Trophoblast cell (in vitro differentiated cells and primary cell): ENCODE data around the gene PPP1R13B.

Source experiments
- DNase-seq, 2 donors: peaks; one replicate each; pipeline ENCODE4 v3.0.0-alpha.2; 2016
- H2AFZ ChIP-seq: 2 replicates; pipeline ENCODE4 v1.6.1; 2013; ENCODE audit warnings: low read length, moderate library complexity, mild to moderate bottlenecking; ENCODE audit not compliant: insufficient read depth, poor library complexity
- H2AK5ac ChIP-seq: 2 replicates; pipeline ENCODE4 v1.6.1; 2013; ENCODE audit warnings: mild to moderate bottlenecking, low read length
- H2BK120ac ChIP-seq: 2 replicates; pipeline ENCODE4 v1.6.1; 2013; ENCODE audit warnings: low read length, mild to moderate bottlenecking, moderate library complexity; ENCODE audit not compliant: insufficient read depth, poor library complexity
- H2BK12ac ChIP-seq: 2 replicates; pipeline ENCODE4 v1.6.1; 2013; ENCODE audit warnings: mild to moderate bottlenecking, low read length, moderate library complexity
- H2BK5ac ChIP-seq: 2 replicates; pipeline ENCODE4 v1.6.1; 2013; ENCODE audit warnings: low read length, low read depth, moderate library complexity, mild to moderate bottlenecking; ENCODE audit not compliant: poor library complexity
- H3K14ac ChIP-seq: 2 replicates; pipeline ENCODE4 v1.6.1; 2013; ENCODE audit warnings: mild to moderate bottlenecking, low read length
- H3K18ac ChIP-seq: 2 replicates; pipeline ENCODE4 v1.6.1; 2013; ENCODE audit warnings: mild to moderate bottlenecking, low read length
- H3K23ac ChIP-seq: 2 replicates; pipeline ENCODE4 v1.6.1; 2013; ENCODE audit warnings: low read length
- H3K27ac ChIP-seq: 2 replicates; pipeline ENCODE4 v1.5.1; 2013; ENCODE audit warnings: low read depth, mild to moderate bottlenecking, inconsistent platforms, low read length, moderate library complexity
- H3K27me3 ChIP-seq: 2 replicates; pipeline ENCODE4 v1.6.1; 2013; ENCODE audit warnings: inconsistent platforms, mild to moderate bottlenecking, low read length, moderate library complexity; ENCODE audit not compliant: insufficient read depth
- H3K36me3 ChIP-seq, 2 experiments: 1 replicate in 1 of 2; 2 replicates in 1 of 2; pipeline ENCODE4 v1.6.1; 2013; ENCODE audit warnings: low read length in 2 of 2, mild to moderate bottlenecking in 2 of 2, moderate library complexity in 1 of 2; ENCODE audit not compliant: insufficient read depth in 2 of 2, control insufficient read depth in 1 of 2
- H3K4ac ChIP-seq: 2 replicates; pipeline ENCODE4 v1.6.1; 2013; ENCODE audit warnings: low read depth, mild to moderate bottlenecking, low read length, moderate library complexity
- H3K4me1 ChIP-seq, 2 experiments: 1 replicate in 1 of 2; 2 replicates in 1 of 2; pipeline ENCODE4 v1.6.1; 2013; ENCODE audit warnings: low read length in 2 of 2, mild to moderate bottlenecking in 2 of 2, moderate library complexity in 1 of 2; ENCODE audit not compliant: insufficient read depth in 2 of 2, control insufficient read depth in 1 of 2
- H3K4me2 ChIP-seq: 2 replicates; pipeline ENCODE4 v1.6.1; 2013; ENCODE audit warnings: inconsistent platforms, mild to moderate bottlenecking, low read length, moderate library complexity
- H3K4me3 ChIP-seq: 2 replicates; pipeline ENCODE4 v1.5.1; 2013; ENCODE audit warnings: mild to moderate bottlenecking, low read depth, low read length, inconsistent platforms
- H3K79me1 ChIP-seq: one replicate; pipeline ENCODE4 v1.6.1; 2013; ENCODE audit warnings: low read length
- H3K79me2 ChIP-seq: 2 replicates; pipeline ENCODE4 v1.6.1; 2013; ENCODE audit warnings: low read length, mild to moderate bottlenecking; ENCODE audit not compliant: control insufficient read depth, insufficient read depth, poor library complexity
- H3K9ac ChIP-seq: 2 replicates; pipeline ENCODE4 v1.6.1; 2013; ENCODE audit warnings: mild to moderate bottlenecking, low read length
- H3K9me3 ChIP-seq: 2 replicates; pipeline ENCODE4 v1.6.1; 2013; ENCODE audit warnings: low read depth, mild to moderate bottlenecking, control low read depth, inconsistent platforms, low read length; ENCODE audit not compliant: insufficient read depth
- H4K12ac ChIP-seq: 2 replicates; pipeline ENCODE4 v1.6.1; 2013; ENCODE audit warnings: low read depth, mild to moderate bottlenecking, low read length, moderate library complexity
- H4K8ac ChIP-seq: 2 replicates; pipeline ENCODE4 v1.6.1; 2013; ENCODE audit warnings: low read depth, mild to moderate bottlenecking, low read length, moderate library complexity
- H4K91ac ChIP-seq: one replicate; pipeline ENCODE4 v1.6.1; 2013; ENCODE audit warnings: low read depth, mild to moderate bottlenecking, low read length, moderate library complexity
- WGBS: extraction: QIAGEN DNeasy Blood & Tissue Kit; methylation state at CpG from one replicate; pipeline ENCODE4 v1.1.7; 2013; ENCODE audit warnings: missing lambda C conversion rate; ENCODE audit not compliant: insufficient read length, insufficient coverage; ENCODE audit errors: extremely low coverage; 5-methylcytosine and 5-hydroxymethylcytosine counted together

PPP1R13B gene

DNA sequence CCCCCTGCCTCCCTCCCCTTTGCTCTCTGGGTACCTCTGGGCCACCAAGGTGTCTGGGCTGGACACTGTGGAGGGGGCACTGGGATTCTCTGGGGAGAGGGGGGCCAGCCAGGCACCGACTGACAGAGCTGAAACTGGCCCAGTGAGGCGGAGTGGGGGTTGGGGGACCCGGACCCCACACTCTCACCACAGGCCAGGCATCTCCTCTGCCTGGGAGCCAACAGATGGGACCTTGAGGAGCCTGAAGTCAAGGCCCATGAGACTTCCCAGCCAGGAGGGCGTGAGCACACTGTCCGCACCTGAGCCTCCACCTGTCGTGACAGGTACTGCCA, 39.8 kb upstream of the PPP1R13B start:
- Histone ChIP-seq H3K36me3 (no peaks in the 10 kb centered on the region), H3K79me1 (no peaks in the 10 kb centered on the region), H3K4me3 (no peak overlapping the region), H2BK5ac (no peak overlapping the region), H3K4ac (no peak overlapping the region), H2BK120ac (no peak overlapping the region), H3K14ac (no peak overlapping the region), H3K9ac (no peak overlapping the region), H4K8ac (no peak overlapping the region), H3K27me3 (no peaks in the 10 kb centered on the region), H3K27ac (no peak overlapping the region), H3K9me3 (no peaks in the 10 kb centered on the region), H2AK5ac (no peak overlapping the region), H3K4me2 (no peak overlapping the region), H3K18ac (no peak overlapping the region), H3K23ac (no peak overlapping the region), H3K79me2 (no peaks in the 10 kb centered on the region), H4K12ac (no peak overlapping the region), H2BK12ac (no peak overlapping the region), H3K4me1 (peaks cover 0 to 7% of the 10 kb centered on the region in 2 experiments), H4K91ac (no peak overlapping the region), H2AFZ (no peak overlapping the region)
- no CpG with 5 or more reads among the region's 6 CpGs for WGBS
- DNase-seq, result no peak

DNA sequence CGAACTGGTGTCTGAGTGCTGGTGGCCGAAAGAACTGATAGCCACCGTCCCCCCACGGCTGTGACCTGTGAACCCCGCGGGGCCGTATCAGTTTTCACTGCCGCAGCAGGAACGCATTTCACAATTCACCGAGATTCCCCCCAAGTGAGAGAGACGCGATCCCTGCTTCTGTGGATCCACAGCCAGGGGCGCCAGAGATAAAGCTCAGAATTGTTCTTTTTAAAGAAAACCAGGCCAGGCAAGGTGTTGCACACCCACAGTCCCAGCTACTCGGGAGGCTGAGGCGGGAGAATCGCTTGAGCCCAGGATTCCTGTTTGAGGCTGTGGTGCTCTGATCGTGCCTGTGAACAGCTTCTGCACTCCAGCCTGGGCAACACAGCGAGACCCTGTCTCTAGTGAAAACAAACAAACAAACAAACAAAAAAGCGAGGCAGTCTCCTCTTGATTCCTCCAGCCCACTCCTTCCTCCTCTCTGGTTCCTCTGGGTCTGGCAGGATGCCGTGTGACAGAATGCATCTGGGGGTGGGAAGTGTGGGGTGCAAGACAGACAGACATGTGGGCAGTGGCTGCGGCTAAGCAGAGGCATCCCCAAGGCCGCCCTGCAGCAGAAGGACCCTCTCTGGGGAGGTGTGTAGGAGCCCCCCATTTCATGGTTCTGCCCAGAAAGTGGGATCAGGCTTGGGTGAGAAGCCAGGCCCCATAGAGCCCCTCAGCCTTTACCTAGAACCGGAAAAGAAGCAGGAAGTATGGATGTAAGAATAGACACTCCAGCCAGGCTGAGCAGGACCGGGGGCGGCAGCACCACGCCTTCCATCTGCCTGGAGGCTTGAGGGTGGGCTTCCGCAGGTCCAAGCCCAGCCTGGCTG, 39.2 kb upstream of the PPP1R13B start:
- no peak overlapping the region for H2BK12ac ChIP-seq
- H3K36me3 ChIP-seq, result no peaks in the 10 kb centered on the region
- no peaks in the 10 kb centered on the region for H3K9me3 ChIP-seq
- H3K23ac ChIP-seq, result no peak overlapping the region
- no peak overlapping the region for H4K8ac ChIP-seq
- H3K4me1 ChIP-seq, result peaks cover 0 to 7% of the 10 kb centered on the region in 2 experiments
- H4K91ac ChIP-seq, result no peak overlapping the region
- no peaks in the 10 kb centered on the region for H3K27me3 ChIP-seq
- no peaks in the 10 kb centered on the region for H3K79me2 ChIP-seq
- H2AFZ ChIP-seq, result no peak overlapping the region
- no peak overlapping the region for H3K27ac ChIP-seq
- H3K9ac ChIP-seq, result no peak overlapping the region
- H3K14ac ChIP-seq, result no peak overlapping the region
- no peak overlapping the region for H3K18ac ChIP-seq
- H3K4me2 ChIP-seq, result no peak overlapping the region
- H3K4ac ChIP-seq, result no peak overlapping the region
- H2BK120ac ChIP-seq, result no peak overlapping the region
- no peak overlapping the region for H2BK5ac ChIP-seq
- H4K12ac ChIP-seq, result no peak overlapping the region
- WGBS, result no CpG with 5 or more reads among the region's 27 CpGs
- no peaks in the 10 kb centered on the region for H3K79me1 ChIP-seq
- no peak for DNase-seq
- no peak overlapping the region for H2AK5ac ChIP-seq
- H3K4me3 ChIP-seq, result no peak overlapping the region

DNA sequence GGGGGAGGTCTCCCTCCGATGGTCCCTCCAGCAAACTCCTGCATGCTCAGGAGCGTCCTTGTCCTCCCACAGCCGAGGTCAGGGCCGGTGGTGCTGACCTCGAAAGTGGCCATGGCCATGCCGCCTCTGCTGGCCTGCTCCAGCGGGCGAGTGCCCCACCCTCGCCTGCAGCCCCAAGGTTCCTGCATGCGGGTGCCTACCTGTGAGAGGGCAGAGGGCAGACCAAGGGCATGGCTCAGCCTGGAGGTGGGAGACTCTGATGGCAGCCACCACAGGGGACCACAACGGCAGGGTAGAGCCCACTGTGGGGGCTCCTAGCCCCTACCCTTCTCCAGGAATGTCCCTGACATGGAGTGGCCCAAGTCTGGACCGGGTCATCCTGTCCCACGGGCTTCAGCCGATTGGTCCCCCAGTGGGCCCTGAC, 38.1 kb upstream of the PPP1R13B start:
- H2BK120ac ChIP-seq, result no peak overlapping the region

DNA sequence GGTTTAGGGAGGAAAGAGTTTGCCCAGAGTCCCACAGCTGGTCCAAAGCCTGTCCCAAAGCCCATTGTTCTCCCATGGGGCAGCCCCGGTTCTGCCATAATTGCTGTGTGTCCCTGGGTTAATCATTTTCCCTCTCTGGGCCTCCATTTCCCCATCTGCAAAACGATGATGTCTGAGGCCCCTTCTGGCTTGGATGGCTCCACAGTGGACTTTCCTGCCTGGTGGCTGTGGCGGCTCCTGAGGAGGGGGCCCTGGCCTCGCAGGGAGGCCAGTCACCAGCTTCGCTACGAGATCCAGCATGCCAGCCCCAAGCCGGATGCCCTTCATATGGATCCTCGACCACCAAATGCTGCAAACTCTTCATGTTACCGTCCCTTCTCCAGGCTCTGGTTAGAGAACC, 37.5 kb upstream of the PPP1R13B start:
- no peak overlapping the region for H2BK12ac ChIP-seq
- H4K8ac ChIP-seq, result no peak overlapping the region
- peaks cover 0 to 7% of the 10 kb centered on the region in 2 experiments for H3K4me1 ChIP-seq
- no peaks in the 10 kb centered on the region for H3K9me3 ChIP-seq
- no peak overlapping the region for H3K4me2 ChIP-seq
- no peak overlapping the region for H3K18ac ChIP-seq
- no CpG with 5 or more reads among the region's 9 CpGs for WGBS
- no peak overlapping the region for H2BK5ac ChIP-seq
- H3K27me3 ChIP-seq, result no peaks in the 10 kb centered on the region
- H2BK120ac ChIP-seq, result no peak overlapping the region
- no peaks in the 10 kb centered on the region for H3K36me3 ChIP-seq
- no peak overlapping the region for H3K27ac ChIP-seq
- no peak overlapping the region for H4K12ac ChIP-seq
- no peak overlapping the region for H3K9ac ChIP-seq
- H3K79me2 ChIP-seq, result no peaks in the 10 kb centered on the region
- no peak overlapping the region for H3K23ac ChIP-seq
- H3K79me1 ChIP-seq, result no peaks in the 10 kb centered on the region
- no peak overlapping the region for H3K4ac ChIP-seq
- no peak overlapping the region for H3K4me3 ChIP-seq
- no peak for DNase-seq
- H3K14ac ChIP-seq, result no peak overlapping the region
- no peak overlapping the region for H2AFZ ChIP-seq
- no peak overlapping the region for H2AK5ac ChIP-seq
- no peak overlapping the region for H4K91ac ChIP-seq

More for the DNA sequence above, 38.1 kb upstream of the PPP1R13B start:
- no peak overlapping the region for H3K4me2 ChIP-seq
- no peak overlapping the region for H2AK5ac ChIP-seq
- no peak overlapping the region for H3K23ac ChIP-seq
- H3K4me1 ChIP-seq, result peaks cover 0 to 7% of the 10 kb centered on the region in 2 experiments
- H3K4me3 ChIP-seq, result no peak overlapping the region
- H3K14ac ChIP-seq, result no peak overlapping the region
- H2BK12ac ChIP-seq, result no peak overlapping the region
- DNase-seq, result no peak
- H2BK5ac ChIP-seq, result no peak overlapping the region
- no peak overlapping the region for H3K4ac ChIP-seq
- no peak overlapping the region for H4K8ac ChIP-seq
- H3K79me1 ChIP-seq, result no peaks in the 10 kb centered on the region
- H4K91ac ChIP-seq, result no peak overlapping the region
- H4K12ac ChIP-seq, result no peak overlapping the region
- H3K27ac ChIP-seq, result no peak overlapping the region
- H3K36me3 ChIP-seq, result no peaks in the 10 kb centered on the region
- H3K9ac ChIP-seq, result no peak overlapping the region
- H3K27me3 ChIP-seq, result no peaks in the 10 kb centered on the region
- no CpG with 5 or more reads among the region's 14 CpGs for WGBS
- no peak overlapping the region for H2AFZ ChIP-seq
- no peak overlapping the region for H3K18ac ChIP-seq
- H3K9me3 ChIP-seq, result no peaks in the 10 kb centered on the region
- H3K79me2 ChIP-seq, result no peaks in the 10 kb centered on the region
